Keratinocyte (primary cell): ENCODE measurements around the gene MED15.

Experiments used
- EZH2 ChIP-seq: IDR thresholded peaks from one replicate; pipeline ENCODE4 v1.6.1; 2012; ENCODE audit warnings: inconsistent platforms, mild to moderate bottlenecking, low read length, moderate library complexity
- TF ChIP-seq, protein P1 (sequence below), 3 experiments: IDR thresholded peaks in 1 of 3; conservative IDR thresholded peaks in 1 of 3; optimal IDR thresholded peaks in 1 of 3; 2 replicates in 2 of 3; 3 replicates in 1 of 3; pipeline versions ENCODE3 to v1.5.1; 2011; ENCODE audit warnings: low read length in 3 of 3, mild to moderate bottlenecking in 3 of 3, moderate library complexity in 2 of 3, control low read depth in 1 of 3, inconsistent platforms in 1 of 3; ENCODE audit not compliant: insufficient read depth in 2 of 3; ENCODE audit errors: extremely low read depth in 1 of 3

- TF ChIP-seq, protein P1, sequence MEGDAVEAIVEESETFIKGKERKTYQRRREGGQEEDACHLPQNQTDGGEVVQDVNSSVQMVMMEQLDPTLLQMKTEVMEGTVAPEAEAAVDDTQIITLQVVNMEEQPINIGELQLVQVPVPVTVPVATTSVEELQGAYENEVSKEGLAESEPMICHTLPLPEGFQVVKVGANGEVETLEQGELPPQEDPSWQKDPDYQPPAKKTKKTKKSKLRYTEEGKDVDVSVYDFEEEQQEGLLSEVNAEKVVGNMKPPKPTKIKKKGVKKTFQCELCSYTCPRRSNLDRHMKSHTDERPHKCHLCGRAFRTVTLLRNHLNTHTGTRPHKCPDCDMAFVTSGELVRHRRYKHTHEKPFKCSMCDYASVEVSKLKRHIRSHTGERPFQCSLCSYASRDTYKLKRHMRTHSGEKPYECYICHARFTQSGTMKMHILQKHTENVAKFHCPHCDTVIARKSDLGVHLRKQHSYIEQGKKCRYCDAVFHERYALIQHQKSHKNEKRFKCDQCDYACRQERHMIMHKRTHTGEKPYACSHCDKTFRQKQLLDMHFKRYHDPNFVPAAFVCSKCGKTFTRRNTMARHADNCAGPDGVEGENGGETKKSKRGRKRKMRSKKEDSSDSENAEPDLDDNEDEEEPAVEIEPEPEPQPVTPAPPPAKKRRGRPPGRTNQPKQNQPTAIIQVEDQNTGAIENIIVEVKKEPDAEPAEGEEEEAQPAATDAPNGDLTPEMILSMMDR (optimal IDR thresholded peaks at IDR 0.05 in 1 of 3, IDR thresholded peaks at IDR 0.05 in 1 of 3, conservative IDR thresholded peaks at IDR 0.05 in 1 of 3; ENCODE audit: extremely low read depth in 1 of 3, insufficient read depth in 2 of 3, low read length in 3 of 3): no peak
- TF ChIP-seq EZH2: no peak
These were observed 73.4 kb downstream of the MED15 start for GRCh38 chr22:20580611-20581502.
